GM15510 (cell line): Measurements from ENCODE around the gene PPM1J.

Experiments used
- POLR2A ChIP-seq: IDR thresholded peaks from 3 replicates; pipeline ENCODE4 v1.6.1; 2011; ENCODE audit warnings: borderline replicate concordance; ENCODE audit not compliant: insufficient read length; ENCODE audit errors: extremely low read depth

The PPM1J gene, protein sequence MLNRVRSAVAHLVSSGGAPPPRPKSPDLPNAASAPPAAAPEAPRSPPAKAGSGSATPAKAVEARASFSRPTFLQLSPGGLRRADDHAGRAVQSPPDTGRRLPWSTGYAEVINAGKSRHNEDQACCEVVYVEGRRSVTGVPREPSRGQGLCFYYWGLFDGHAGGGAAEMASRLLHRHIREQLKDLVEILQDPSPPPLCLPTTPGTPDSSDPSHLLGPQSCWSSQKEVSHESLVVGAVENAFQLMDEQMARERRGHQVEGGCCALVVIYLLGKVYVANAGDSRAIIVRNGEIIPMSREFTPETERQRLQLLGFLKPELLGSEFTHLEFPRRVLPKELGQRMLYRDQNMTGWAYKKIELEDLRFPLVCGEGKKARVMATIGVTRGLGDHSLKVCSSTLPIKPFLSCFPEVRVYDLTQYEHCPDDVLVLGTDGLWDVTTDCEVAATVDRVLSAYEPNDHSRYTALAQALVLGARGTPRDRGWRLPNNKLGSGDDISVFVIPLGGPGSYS

GRCh38 chr1:112715264-112716053 lies at the start of gene PPM1J:
Gene PPM1J (minus strand): TSS chr1:112715332. CDS start chr1:112715301, 31 bp downstream.
- no peak for TF ChIP-seq POLR2A

- no peak for TF ChIP-seq POLR2A
Observed at GRCh38 chr1:112762541-112763500, 47.7 kb upstream of the PPM1J start.

DNA sequence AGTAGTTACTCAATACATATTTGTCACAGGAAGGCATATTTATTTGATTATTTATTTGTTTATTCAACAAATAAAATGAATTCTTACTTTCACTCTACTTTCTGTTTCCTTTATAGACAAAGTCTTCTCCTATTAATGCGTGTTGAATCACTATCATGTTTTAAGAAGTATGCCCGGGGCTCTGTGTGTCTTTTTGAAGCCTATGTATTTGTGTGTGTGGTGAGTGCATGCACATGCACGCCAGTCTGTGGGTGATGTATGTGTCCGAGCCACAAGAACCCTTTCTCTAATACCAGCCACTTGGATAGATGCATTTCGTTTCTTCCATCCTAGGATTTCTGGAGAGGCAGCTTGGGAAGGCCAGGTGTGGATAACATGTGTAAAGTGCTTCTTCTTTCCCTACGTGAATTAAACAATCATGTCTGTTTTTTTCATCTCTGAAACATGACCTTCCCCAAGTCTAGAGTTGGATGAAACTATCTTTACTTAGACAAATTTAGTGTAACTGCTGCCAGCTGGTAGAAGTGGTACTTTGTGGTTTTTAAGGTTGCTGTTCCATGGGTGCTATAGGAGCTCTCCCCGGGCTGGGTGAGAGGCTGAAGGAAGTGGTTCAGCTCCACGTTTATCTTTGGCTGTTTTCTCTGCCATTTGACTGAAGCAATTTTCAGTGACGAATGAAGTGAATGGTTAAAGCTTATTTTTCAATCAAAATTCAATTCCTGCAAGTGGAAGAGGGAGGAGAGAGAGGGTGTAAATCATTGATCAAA lies 46.8 kb upstream of the PPM1J start:
- no peak for TF ChIP-seq POLR2A

- no peak for TF ChIP-seq POLR2A
Observed at GRCh38 chr1:112759228-112759627, 44.1 kb upstream of the PPM1J start.

- TF ChIP-seq POLR2A = no peak
Observed at GRCh38 chr1:112754116-112754628, 39.0 kb upstream of the PPM1J start.

GRCh38 chr1:112748396-112748795 lies 33.3 kb upstream of the PPM1J start:
- TF ChIP-seq POLR2A = no peak

GRCh38 chr1:112744009-112744578 lies 29.0 kb upstream of the PPM1J start:
- no peak for TF ChIP-seq POLR2A

- no peak for TF ChIP-seq POLR2A
Observed at GRCh38 chr1:112743174-112744008, 28.3 kb upstream of the PPM1J start.

GRCh38 chr1:112737573-112737972 lies 22.4 kb upstream of the PPM1J start:
- TF ChIP-seq POLR2A = no peak

- no peak for TF ChIP-seq POLR2A
Observed at GRCh38 chr1:112735752-112736151, 20.6 kb upstream of the PPM1J start.

- no peak for TF ChIP-seq POLR2A
Observed at GRCh38 chr1:112731451-112731850, 16.3 kb upstream of the PPM1J start.

- no peak for TF ChIP-seq POLR2A
Observed at GRCh38 chr1:112729909-112730308, 14.8 kb upstream of the PPM1J start.
